Measurements from ENCODE around the gene LOC101059915. TPM values are rescaled to one million over a fixed set of nuclear protein-coding genes. Genes with fewer than 3 reads are reported as not detected.
"Not testable (repeated sequence)": the region's sequence is repeated elsewhere in the genome, so short reads cannot be mapped to it uniquely, and the experiment has no call there.

The LOC101059915 gene

DNA sequence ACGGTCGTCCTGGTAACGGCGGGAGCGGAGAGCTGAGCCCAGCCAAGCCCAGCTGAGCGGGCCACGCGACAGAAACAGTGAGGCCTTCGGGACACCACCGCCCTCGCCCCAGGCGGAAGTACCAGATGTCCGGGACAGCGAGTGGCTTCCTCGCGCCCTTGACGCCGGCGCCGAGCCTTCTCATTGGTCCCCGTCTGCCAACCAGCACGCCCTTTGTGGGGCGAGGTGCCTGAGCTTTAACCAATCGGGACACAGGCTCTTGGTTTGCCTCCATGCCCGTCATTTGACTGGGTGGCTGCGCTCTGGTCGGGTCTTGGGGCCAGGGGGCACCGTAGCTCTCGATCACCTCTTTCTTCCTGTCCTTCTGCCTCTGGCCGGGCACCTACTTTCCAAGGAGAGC is 50.8 kb downstream of the LOC101059915 start, which contains the start of gene CXorf49:
CXorf49 (minus strand) TSS at position 101 of the 400 bp plus-strand sequence. CDS start 134 bp downstream, outside the sequence.
- H3K4me3 Mint-ChIP-seq; CTCF ChIA-PET; H3K9me3 ChIP-seq (ENCODE audit: low read length); H3K36me3 ChIP-seq (ENCODE audit: insufficient read depth, low read length); H3K27me3 Mint-ChIP-seq; H3K27ac Mint-ChIP-seq; H3K9me3 Mint-ChIP-seq; DNase-seq; H3K27me3 ChIP-seq (ENCODE audit: insufficient read depth, low read length, poor library complexity, severe bottlenecking); H3K27ac ChIP-seq (ENCODE audit: low read depth, low read length); H3K4me1 Mint-ChIP-seq; H3K4me1 ChIP-seq (ENCODE audit: insufficient read depth, low read length); POLR2A ChIA-PET; H3K36me3 Mint-ChIP-seq; H3K4me3 ChIP-seq (ENCODE audit: low read length): not testable (repeated sequence)

DNA sequence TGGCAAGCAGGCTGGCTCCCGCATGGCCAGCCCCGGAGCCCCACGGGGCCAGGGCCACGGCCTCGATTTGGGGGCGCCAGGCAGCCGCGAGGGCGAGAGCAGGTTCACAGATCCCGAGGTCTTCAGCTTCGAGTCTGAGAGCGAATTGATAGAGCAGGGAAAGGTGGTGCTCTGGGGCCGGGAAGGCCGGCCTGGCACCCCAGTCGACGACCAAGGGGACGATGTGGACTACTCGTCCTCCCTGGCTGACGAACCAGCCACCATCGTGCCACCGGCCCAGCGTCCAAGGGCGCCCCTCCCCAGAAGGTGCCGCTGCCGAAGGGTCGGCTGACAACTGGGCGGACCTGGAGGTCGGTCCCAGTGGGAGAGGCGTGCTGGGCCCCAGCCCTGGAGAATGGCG is 51.8 kb downstream of the LOC101059915 start:
- CTCF ChIA-PET; H3K4me3 Mint-ChIP-seq; H3K36me3 ChIP-seq (ENCODE audit: insufficient read depth, low read length); H3K27me3 Mint-ChIP-seq; H3K4me3 ChIP-seq (ENCODE audit: low read length); H3K27me3 ChIP-seq (ENCODE audit: insufficient read depth, low read length, poor library complexity, severe bottlenecking); H3K27ac Mint-ChIP-seq; H3K36me3 Mint-ChIP-seq; H3K4me1 Mint-ChIP-seq; H3K27ac ChIP-seq (ENCODE audit: low read depth, low read length); H3K4me1 ChIP-seq (ENCODE audit: insufficient read depth, low read length); POLR2A ChIA-PET; H3K9me3 Mint-ChIP-seq; H3K9me3 ChIP-seq (ENCODE audit: low read length): not testable (repeated sequence)
- DNase-seq = peak in 1 of 5 donors; percentile 0

DNA sequence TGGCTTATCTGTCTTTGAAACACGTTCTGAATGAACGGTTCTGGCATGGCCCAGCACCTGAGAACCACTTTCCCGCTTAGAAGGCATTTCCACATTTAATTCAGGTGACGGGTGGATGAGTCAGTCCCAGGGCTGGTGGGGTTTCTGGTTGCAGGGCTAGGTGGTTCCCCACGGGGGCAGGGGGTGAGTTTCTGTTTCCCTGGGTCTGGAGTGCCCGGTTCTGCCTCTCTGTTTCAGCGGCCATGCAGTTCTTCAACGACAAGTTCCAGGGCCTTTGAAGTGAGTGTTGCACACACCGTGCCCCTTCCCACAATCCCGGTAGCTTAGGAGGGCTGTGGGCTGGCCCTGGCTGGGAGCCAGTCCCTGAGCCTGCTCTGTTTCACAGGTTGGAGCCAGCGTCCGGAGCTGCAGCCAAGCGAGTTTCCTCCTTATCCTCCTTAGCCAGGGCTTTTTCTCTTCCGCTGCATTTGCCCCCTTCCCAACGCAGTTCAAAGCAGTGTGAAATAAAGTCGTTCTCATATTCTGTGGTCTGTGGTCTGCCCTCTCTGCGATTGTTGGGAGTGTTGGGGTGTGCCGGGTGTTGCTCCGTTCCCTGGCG is 53.0 kb downstream of the LOC101059915 start:
- H3K4me1 ChIP-seq (ENCODE audit: insufficient read depth, low read length); CTCF ChIA-PET; H3K4me1 Mint-ChIP-seq; H3K4me3 Mint-ChIP-seq; H3K27me3 Mint-ChIP-seq; H3K27ac Mint-ChIP-seq; H3K27me3 ChIP-seq (ENCODE audit: insufficient read depth, low read length, poor library complexity, severe bottlenecking); H3K36me3 ChIP-seq (ENCODE audit: insufficient read depth, low read length); H3K4me3 ChIP-seq (ENCODE audit: low read length); H3K36me3 Mint-ChIP-seq; DNase-seq; POLR2A ChIA-PET; H3K27ac ChIP-seq (ENCODE audit: low read depth, low read length); H3K9me3 Mint-ChIP-seq; H3K9me3 ChIP-seq (ENCODE audit: low read length): not testable (repeated sequence)

Other genes with a start within 250 kb of the LOC101059915 start
- gene OGT, start 134.4 kb upstream of the LOC101059915 start, total RNA-seq = 100 to 1,000 TPM; 211 to 216 TPM
- 35.6 TPM for gene OGT, start 134.4 kb upstream of the LOC101059915 start, polyA plus RNA-seq
- 1 to 10 TPM; 3.9 to 4.2 TPM for gene GCNA, start 89.1 kb upstream of the LOC101059915 start, total RNA-seq
- gene GCNA, start 89.1 kb upstream of the LOC101059915 start, polyA plus RNA-seq = 0.67 TPM
- 10 to 100 TPM; 66.1 to 69.3 TPM for gene CXCR3, start 49.0 kb upstream of the LOC101059915 start, total RNA-seq
- 220 TPM for gene CXCR3, start 49.0 kb upstream of the LOC101059915 start, polyA plus RNA-seq
- gene CXorf49, start 50.7 kb downstream of the LOC101059915 start, total RNA-seq = not detected
- not detected for gene CXorf49, start 50.7 kb downstream of the LOC101059915 start, polyA plus RNA-seq
- gene CXorf49B, start 95.8 kb downstream of the LOC101059915 start, total RNA-seq = not detected
- gene CXorf49B, start 95.8 kb downstream of the LOC101059915 start, polyA plus RNA-seq = not detected
- 1 to 10 TPM in 1 of 2 experiments, under 1 TPM in 1; 0.51 to 1.1 TPM for gene NHSL2, start 243.3 kb downstream of the LOC101059915 start, total RNA-seq
- 17.8 TPM for gene NHSL2, start 243.3 kb downstream of the LOC101059915 start, polyA plus RNA-seq

Measured in CD8-positive, alpha-beta memory T cell (primary cell).